ENCODE results near the gene ZC3H12C. TPM values are rescaled to one million over a fixed set of nuclear protein-coding genes. Genes with fewer than 3 reads are reported as not detected.

The ZC3H12C gene
- total and polyA plus RNA-seq, 2 of the 4 experiments (the other 2 are of a cell fraction) = 4.2 to 15.8 TPM

GRCh38 chr11:110156503-110156902 lies 63.3 kb downstream of the ZC3H12C start:
- no peak overlapping the region for H2AK5ac ChIP-seq (ENCODE audit: low read depth, low read length)
- no peak overlapping the region for H3K56ac ChIP-seq (ENCODE audit: extremely low read depth, insufficient read depth, low read length)
- dilution Hi-C loops (cut with HindIII; ENCODE audit: low sequenced_read_pairs, unreplicated experiment) = no loop called here
- H3K4me3 ChIP-seq (ENCODE audit: insufficient read depth, low read depth, low read length) = no peak overlapping the region
- no peak overlapping the region for H2BK15ac ChIP-seq (ENCODE audit: low read depth, low read length)
- no peak overlapping the region for H2BK120ac ChIP-seq (ENCODE audit: low read depth, low read length)
- no peak overlapping the region for H3K4me2 ChIP-seq (ENCODE audit: low read depth, low read length)
- H3K18ac ChIP-seq (ENCODE audit: low read depth, low read length) = no peak overlapping the region
- no peak overlapping the region for H2AK9ac ChIP-seq (replicated peaks; ENCODE audit: low read depth, low read length, poor library complexity)
- H3K9me1 ChIP-seq (ENCODE audit: insufficient read depth, low read length) = peaks cover 11% of the 10 kb centered on the region
- no peak overlapping the region for H3K27ac ChIP-seq (ENCODE audit: insufficient read depth, low read length)
- no peak overlapping the region for H2AFZ ChIP-seq (replicated peaks; ENCODE audit: low read length, poor library complexity)
- no peak overlapping the region for H2BK5ac ChIP-seq (ENCODE audit: low read depth, low read length, poor library complexity, severe bottlenecking)
- no peak overlapping the region for H3K23ac ChIP-seq (ENCODE audit: low read depth, low read length)
- BruUV-seq (replicated peaks) = no TSS peak
- no peak overlapping the region for H2BK20ac ChIP-seq (ENCODE audit: low read depth, low read length)
- peaks cover 8% of the 10 kb centered on the region for H3K36me3 ChIP-seq (ENCODE audit: control insufficient read depth, insufficient read depth, low read length)
- H3K14ac ChIP-seq (replicated peaks; ENCODE audit: low read depth, low read length) = no peak overlapping the region
- in situ Hi-C loops (cut with MboI; ENCODE audit: low sequenced_read_pairs) = no loop called here
- H3K4ac ChIP-seq (ENCODE audit: low read depth, low read length) = no peak overlapping the region
- POLR2A ChIA-PET (ENCODE audit: unreplicated experiment) = no interaction called here
- no peak overlapping the region for H4K91ac ChIP-seq (ENCODE audit: insufficient read depth, low read depth, low read length)
- H4K8ac ChIP-seq (ENCODE audit: low read depth in 2 of 2, low read length in 2 of 2) = no peak overlapping the region
- no peaks in the 10 kb centered on the region for H3K9me3 ChIP-seq (ENCODE audit: control insufficient read depth, insufficient read depth, low read length)
- H3K27me3 ChIP-seq (ENCODE audit: control insufficient read depth, insufficient read depth, low read length) = no peaks in the 10 kb centered on the region
- H3K79me1 ChIP-seq (ENCODE audit: low read depth in 1 of 2, low read length in 2 of 2) = peaks cover 14 to 43% of the 10 kb centered on the region in 2 experiments
- ATAC-seq (ENCODE audit: low read depth) = no peak
- TF ChIP-seq MAFK (IDR thresholded peaks at IDR 0.05; ENCODE audit: low read depth, low read length) (no peak), RFX5 (IDR thresholded peaks at IDR 0.05; ENCODE audit: low read depth, low read length) (no peak), POLR2A (IDR thresholded peaks at IDR 0.05; ENCODE audit: low read depth, low read length) (no peak), MAZ (IDR thresholded peaks at IDR 0.05; ENCODE audit: borderline replicate concordance, low read depth, low read length) (no peak), RAD21 (IDR thresholded peaks at IDR 0.05; ENCODE audit: low read length) (no peak), USF2 (IDR thresholded peaks at IDR 0.05; ENCODE audit: low read depth, low read length) (no peak), MXI1 (IDR thresholded peaks at IDR 0.05; ENCODE audit: borderline replicate concordance, low read depth, low read length) (no peak), RCOR1 (IDR thresholded peaks at IDR 0.05; ENCODE audit: insufficient replicate concordance, low read length) (no peak), CHD1 (IDR thresholded peaks at IDR 0.05; ENCODE audit: low read depth, low read length) (no peak), FOS (IDR thresholded peaks at IDR 0.05; ENCODE audit: low read depth, low read length) (no peak), BHLHE40 (IDR thresholded peaks at IDR 0.05; ENCODE audit: low read depth, low read length) (no peak)
- H4K5ac ChIP-seq (ENCODE audit: low read depth, low read length) = no peak overlapping the region
- intact Hi-C loops (cut with micrococcal nuclease) = no loop called here
- peaks cover 5% of the 10 kb centered on the region for H3K4me1 ChIP-seq (ENCODE audit: control insufficient read depth, insufficient read depth, low read length)
- CTCF ChIA-PET = interaction anchor here (0.6 to 0.7 kb wide), 2 partner anchors 18 to 1019 kb away, joined by 3 to 4 read pairs; no protein-coding TSS in a partner anchor
- DNase-seq = no peak
- no peak overlapping the region for H3K9ac ChIP-seq (ENCODE audit: low read depth, low read length)
- H4K20me1 ChIP-seq (ENCODE audit: insufficient read depth, low read length) = no peaks in the 10 kb centered on the region; the same call in 1 of the 2 replicates
- 100% methylated on average over 1 of the region's 4 CpGs; no CpG with 5 or more reads in 1 of the 2 experiments for WGBS, 2 experiments (ENCODE audit: extremely low coverage in 2 of 2, insufficient read length in 1 of 2)

Data from IMR-90 (cell line).